HG02852 (cell line): ENCODE data around the gene FAM98B.

Source experiments
- ATAC-seq: cut with Tn5 transposase; IDR thresholded peaks from one replicate; pipeline ENCODE4 v1.9.1; 2021; ENCODE audit warnings: mild to moderate bottlenecking, moderate library complexity; ENCODE audit not compliant: unreplicated experiment

FAM98B gene

DNA sequence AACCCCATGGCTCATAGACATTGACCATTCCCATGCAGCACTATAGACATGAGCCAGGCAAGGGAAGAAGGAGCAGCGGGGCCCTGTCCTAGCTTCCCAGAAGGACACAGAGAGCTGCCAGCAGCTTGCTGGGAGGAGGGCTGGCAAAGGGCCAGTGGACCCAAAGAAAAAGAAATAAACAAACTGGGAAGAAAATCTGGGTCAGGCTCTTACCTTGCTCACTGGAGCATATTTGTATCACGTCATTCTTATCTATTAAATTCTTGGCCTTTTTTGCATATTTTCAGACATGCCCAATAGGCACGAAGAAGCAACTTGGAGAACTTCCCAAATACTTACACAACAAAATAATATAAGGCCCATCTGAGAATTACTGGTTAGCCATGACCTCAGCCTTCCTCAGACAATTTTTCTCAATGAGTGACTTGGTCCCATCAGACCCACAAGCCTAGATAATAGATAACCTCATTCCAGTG lies 82.3 kb downstream of the FAM98B start:
- no peak for ATAC-seq
